ENCODE data around the gene TNS1. TPM values are rescaled to one million over a fixed set of nuclear protein-coding genes. Genes with fewer than 3 reads are reported as not detected.

Gene TNS1
- polyA plus RNA-seq, 1 experiment: 19.7 TPM

DNA sequence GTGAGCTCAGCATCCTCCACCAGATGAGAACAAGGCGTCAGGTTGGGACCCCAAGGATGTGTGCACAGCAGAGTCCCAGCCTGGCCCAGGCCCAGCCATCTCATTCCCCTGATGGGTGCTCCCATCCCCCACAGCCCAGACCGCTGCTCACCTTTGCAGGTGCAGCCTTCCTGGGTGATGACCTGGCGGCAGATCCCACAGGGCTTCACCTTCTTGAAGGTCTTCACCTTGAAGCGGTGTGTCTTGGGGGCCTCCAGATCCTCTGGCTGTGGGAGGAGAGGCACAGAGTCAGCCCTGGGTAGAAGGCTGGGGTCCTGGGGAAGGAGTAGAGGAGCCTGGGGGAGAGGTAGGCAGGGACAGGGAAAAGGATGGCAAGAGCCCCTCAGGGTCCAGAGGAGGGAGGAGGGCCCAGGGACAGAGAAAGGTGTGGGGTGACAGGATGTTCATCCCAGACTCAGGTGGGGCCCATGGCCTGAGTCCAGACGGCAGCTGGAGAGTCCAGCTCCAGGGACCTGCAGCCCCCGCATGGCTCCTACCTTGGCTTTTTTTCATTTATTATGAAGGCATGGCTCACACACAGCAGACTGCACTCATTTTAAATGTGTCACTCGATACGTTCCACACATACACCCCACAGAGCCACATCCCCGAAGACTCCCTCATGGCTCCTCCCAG, 11.9 kb downstream of the TNS1 start:
- Histone ChIP-seq H3K27ac (ENCODE audit: low read depth, low read length) (no peak overlapping the region), H3K27me3 (ENCODE audit: control insufficient read depth, insufficient read depth, low read length) (no peaks in the 10 kb centered on the region), H3K9me3 (ENCODE audit: control insufficient read depth, insufficient read depth, low read length) (no peaks in the 10 kb centered on the region), H3K4me3 (ENCODE audit: low read depth, low read length) (no peak overlapping the region)
- CTCF ChIA-PET: interaction anchor here (1.0 kb wide), 1 partner anchor 104 kb away, joined by 3 read pairs; no protein-coding TSS in a partner anchor
- TF ChIP-seq CTCF (IDR thresholded peaks at IDR 0.05; ENCODE audit: low read depth, low read length): no peak
- POLR2A ChIA-PET: interaction anchor here (0.6 kb wide), 1 partner anchor 24 kb away, joined by 6 read pairs; no protein-coding TSS in a partner anchor
- no peak for DNase-seq (ENCODE audit: low read depth, low spot score)

DNA sequence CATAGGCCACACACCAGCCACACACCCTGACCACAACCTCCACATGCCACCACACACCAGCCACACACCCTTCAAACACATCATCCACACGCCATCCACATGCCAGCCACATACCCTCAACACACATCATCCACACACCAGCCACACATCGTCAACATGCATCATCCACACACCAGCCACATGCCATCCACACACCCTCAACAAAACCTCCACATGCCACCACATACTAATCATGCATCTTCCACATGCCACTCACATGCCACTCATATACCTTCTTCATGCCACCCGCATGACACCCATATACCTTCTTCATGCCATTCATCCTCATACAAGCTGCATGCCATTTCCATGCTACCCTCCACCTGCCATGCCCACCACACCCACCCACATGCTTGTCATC, 12.4 kb downstream of the TNS1 start:
- ChIA-PET CTCF (no interaction called here), POLR2A (interaction anchor here (0.6 kb wide), 1 partner anchor 25 kb away, joined by 6 read pairs; no protein-coding TSS in a partner anchor)
- TF ChIP-seq CTCF (IDR thresholded peaks at IDR 0.05; ENCODE audit: low read depth, low read length): no peak
- no peaks in the 10 kb centered on the region for H3K27me3 ChIP-seq (ENCODE audit: control insufficient read depth, insufficient read depth, low read length)
- no peaks in the 10 kb centered on the region for H3K9me3 ChIP-seq (ENCODE audit: control insufficient read depth, insufficient read depth, low read length)
- no peak for DNase-seq (ENCODE audit: low read depth, low spot score)
- no peak overlapping the region for H3K27ac ChIP-seq (ENCODE audit: low read depth, low read length)
- no peak overlapping the region for H3K4me3 ChIP-seq (ENCODE audit: low read depth, low read length)

GRCh38 chr2:217989221-217989948, 13.4 kb downstream of the TNS1 start:
- Histone ChIP-seq H3K27ac (ENCODE audit: low read depth, low read length) (no peak overlapping the region), H3K4me3 (ENCODE audit: low read depth, low read length) (no peak overlapping the region), H3K9me3 (ENCODE audit: control insufficient read depth, insufficient read depth, low read length) (no peaks in the 10 kb centered on the region), H3K27me3 (ENCODE audit: control insufficient read depth, insufficient read depth, low read length) (no peaks in the 10 kb centered on the region)
- DNase-seq (ENCODE audit: low read depth, low spot score): no peak
- no peak for TF ChIP-seq CTCF (IDR thresholded peaks at IDR 0.05; ENCODE audit: low read depth, low read length)
- POLR2A ChIA-PET: no interaction called here
- CTCF ChIA-PET: interaction anchor here (0.6 to 1.6 kb wide), 14 partner anchors 10 to 203 kb away, joined by 3 to 16 read pairs (median 4); no protein-coding TSS in a partner anchor

DNA sequence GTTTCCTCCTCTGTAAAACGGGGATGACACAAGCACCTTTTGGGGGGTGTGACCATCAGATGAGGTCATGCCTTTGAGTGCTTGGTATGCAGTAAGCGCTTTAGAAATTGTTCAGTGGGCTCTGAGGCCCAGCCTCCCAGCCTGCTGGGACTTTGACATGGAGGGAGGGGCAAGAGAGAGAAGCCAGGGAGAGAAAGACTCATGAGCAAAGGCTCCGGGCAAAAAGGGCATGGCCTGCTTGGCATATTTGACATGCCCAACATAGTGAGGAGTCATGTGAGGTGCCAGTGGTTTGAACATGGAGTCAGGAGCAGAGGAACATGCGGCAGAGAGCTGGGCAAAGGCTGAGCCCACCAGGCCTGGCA, 14.0 kb downstream of the TNS1 start:
- POLR2A ChIA-PET: no interaction called here

More for the DNA sequence above, 14.0 kb downstream of the TNS1 start:
- no peak for DNase-seq (ENCODE audit: low read depth, low spot score)
- peak overlapping the region; percentile 25 for H3K27ac ChIP-seq (ENCODE audit: low read depth, low read length)
- CTCF ChIA-PET: interaction anchor here (0.6 to 1.8 kb wide), 15 partner anchors 10 to 202 kb away, joined by 3 to 16 read pairs (median 5); no protein-coding TSS in a partner anchor
- H3K9me3 ChIP-seq (ENCODE audit: control insufficient read depth, insufficient read depth, low read length): no peaks in the 10 kb centered on the region
- no peak overlapping the region for H3K4me3 ChIP-seq (ENCODE audit: low read depth, low read length)
- no peak for TF ChIP-seq CTCF (IDR thresholded peaks at IDR 0.05; ENCODE audit: low read depth, low read length)
- H3K27me3 ChIP-seq (ENCODE audit: control insufficient read depth, insufficient read depth, low read length): no peaks in the 10 kb centered on the region

Measured in AG04450 (cell line).